WTC11 (cell line): ENCODE measurements around the gene ADAM17. TPM values are rescaled to one million over a fixed set of nuclear protein-coding genes. Genes with fewer than 3 reads are reported as not detected.

Experiments
- CREB1 ChIP-seq: sonication (generic); formaldehyde crosslinking; IDR thresholded peaks from 2 replicates; pipeline ENCODE4 v1.8.0; 2023; ENCODE audit warnings: mild to moderate bottlenecking, missing genetic modification reagents
- CREM ChIP-seq: sonication (generic); formaldehyde crosslinking; IDR thresholded peaks from 2 replicates; pipeline ENCODE4 v1.8.1; 2022; ENCODE audit warnings: mild to moderate bottlenecking, missing genetic modification reagents, moderate library complexity
- ETV6 ChIP-seq: sonication (generic); formaldehyde crosslinking; IDR thresholded peaks from 2 replicates; pipeline ENCODE4 v1.8.1; 2022; ENCODE audit warnings: mild to moderate bottlenecking, missing genetic modification reagents
- FOXK1 ChIP-seq: sonication (generic); formaldehyde crosslinking; IDR thresholded peaks from 2 replicates; pipeline ENCODE4 v1.8.0; 2022; ENCODE audit warnings: mild to moderate bottlenecking, moderate library complexity, missing genetic modification reagents
- FOXP1 ChIP-seq: sonication (generic); formaldehyde crosslinking; IDR thresholded peaks from 2 replicates; pipeline ENCODE4 v1.8.0; 2022; ENCODE audit warnings: missing genetic modification reagents, mild to moderate bottlenecking, moderate library complexity, borderline replicate concordance
- JUN ChIP-seq: sonication (generic); formaldehyde crosslinking; IDR thresholded peaks from 2 replicates; pipeline ENCODE4 v1.8.0; 2023; ENCODE audit warnings: mild to moderate bottlenecking, missing genetic modification reagents
- KAT7 ChIP-seq: sonication (generic); formaldehyde crosslinking; IDR thresholded peaks from 2 replicates; pipeline ENCODE4 v1.8.1; 2023; ENCODE audit warnings: missing genetic modification reagents, mild to moderate bottlenecking, borderline replicate concordance
- MXD4 ChIP-seq: fragments of 250-450 bp; sonication (Bioruptor Pico); IDR thresholded peaks from 2 replicates; pipeline ENCODE4 v1.8.0; 2021; ENCODE audit warnings: mild to moderate bottlenecking, moderate library complexity, borderline replicate concordance
- NFATC4 ChIP-seq: fragments of 250-450 bp; sonication (Bioruptor Pico); IDR thresholded peaks from 2 replicates; pipeline ENCODE4 v1.9.0; 2021; ENCODE audit warnings: mild to moderate bottlenecking
- NR1H2 ChIP-seq: sonication (generic); formaldehyde crosslinking; IDR thresholded peaks from 2 replicates; pipeline ENCODE4 v1.9.0; 2021; ENCODE audit warnings: mild to moderate bottlenecking, moderate library complexity, missing genetic modification reagents
- RORB ChIP-seq: fragments of 250-450 bp; sonication (Bioruptor Pico); IDR thresholded peaks from 2 replicates; pipeline ENCODE4 v1.9.0; 2021; ENCODE audit warnings: mild to moderate bottlenecking
- SMAD4 ChIP-seq: sonication (generic); formaldehyde crosslinking; IDR thresholded peaks from 2 replicates; pipeline ENCODE4 v1.8.0; 2022; ENCODE audit warnings: mild to moderate bottlenecking, missing genetic modification reagents
- TCF7 ChIP-seq: sonication (generic); formaldehyde crosslinking; IDR thresholded peaks from 2 replicates; pipeline ENCODE4 v1.8.0; 2022; ENCODE audit warnings: mild to moderate bottlenecking, low read depth, missing genetic modification reagents, moderate library complexity
- ZNF232 ChIP-seq: sonication (generic); formaldehyde crosslinking; IDR thresholded peaks from 2 replicates; pipeline ENCODE4 v1.8.0; 2022; ENCODE audit warnings: mild to moderate bottlenecking, missing genetic modification reagents
- total RNA-seq: library from RNA; stranded (reverse); gene quantifications from 3 replicates; pipeline ENCODE4 v1.2.3, GENCODE V29; 2021
- TF ChIP-seq, protein P1 (sequence below): sonication (generic); formaldehyde crosslinking; IDR thresholded peaks from 2 replicates; pipeline ENCODE4 v1.8.1; 2023; ENCODE audit warnings: mild to moderate bottlenecking, missing genetic modification reagents, moderate library complexity
- TF ChIP-seq, protein P2 (sequence below): sonication (generic); formaldehyde crosslinking; IDR thresholded peaks from 2 replicates; pipeline ENCODE4 v1.8.0; 2022; ENCODE audit warnings: mild to moderate bottlenecking, missing genetic modification reagents
- TF ChIP-seq, protein P3 (sequence below): fragments of 250-450 bp; sonication (Bioruptor Pico); IDR thresholded peaks from 2 replicates; pipeline ENCODE4 v1.9.0; 2021; ENCODE audit warnings: moderate library complexity, mild to moderate bottlenecking, inconsistent platforms, borderline replicate concordance
- TF ChIP-seq, protein P4 (sequence below): fragments of 250-450 bp; sonication (Bioruptor Pico); IDR thresholded peaks from 2 replicates; pipeline ENCODE4 v1.9.0; 2021; ENCODE audit warnings: mild to moderate bottlenecking, borderline replicate concordance
- TF ChIP-seq, protein P5 (sequence below): sonication (generic); formaldehyde crosslinking; IDR thresholded peaks from 2 replicates; pipeline ENCODE4 v1.8.1; 2023; ENCODE audit warnings: mild to moderate bottlenecking, missing genetic modification reagents
- TF ChIP-seq, protein P6 (sequence below): sonication (generic); formaldehyde crosslinking; IDR thresholded peaks from 2 replicates; pipeline ENCODE4 v1.8.1; 2023; ENCODE audit warnings: mild to moderate bottlenecking, missing genetic modification reagents, borderline replicate concordance
- TF ChIP-seq, protein P7 (sequence below): sonication (generic); formaldehyde crosslinking; IDR thresholded peaks from 2 replicates; pipeline ENCODE4 v1.8.1; 2023; ENCODE audit warnings: mild to moderate bottlenecking, moderate library complexity, missing genetic modification reagents
- TF ChIP-seq, protein P8 (sequence below): sonication (generic); formaldehyde crosslinking; IDR thresholded peaks from 2 replicates; pipeline ENCODE4 v1.8.0; 2023; ENCODE audit warnings: missing genetic modification reagents

The ADAM17 gene
- total RNA-seq, 1 experiment from 2014 or later, result 25.9 TPM

DNA sequence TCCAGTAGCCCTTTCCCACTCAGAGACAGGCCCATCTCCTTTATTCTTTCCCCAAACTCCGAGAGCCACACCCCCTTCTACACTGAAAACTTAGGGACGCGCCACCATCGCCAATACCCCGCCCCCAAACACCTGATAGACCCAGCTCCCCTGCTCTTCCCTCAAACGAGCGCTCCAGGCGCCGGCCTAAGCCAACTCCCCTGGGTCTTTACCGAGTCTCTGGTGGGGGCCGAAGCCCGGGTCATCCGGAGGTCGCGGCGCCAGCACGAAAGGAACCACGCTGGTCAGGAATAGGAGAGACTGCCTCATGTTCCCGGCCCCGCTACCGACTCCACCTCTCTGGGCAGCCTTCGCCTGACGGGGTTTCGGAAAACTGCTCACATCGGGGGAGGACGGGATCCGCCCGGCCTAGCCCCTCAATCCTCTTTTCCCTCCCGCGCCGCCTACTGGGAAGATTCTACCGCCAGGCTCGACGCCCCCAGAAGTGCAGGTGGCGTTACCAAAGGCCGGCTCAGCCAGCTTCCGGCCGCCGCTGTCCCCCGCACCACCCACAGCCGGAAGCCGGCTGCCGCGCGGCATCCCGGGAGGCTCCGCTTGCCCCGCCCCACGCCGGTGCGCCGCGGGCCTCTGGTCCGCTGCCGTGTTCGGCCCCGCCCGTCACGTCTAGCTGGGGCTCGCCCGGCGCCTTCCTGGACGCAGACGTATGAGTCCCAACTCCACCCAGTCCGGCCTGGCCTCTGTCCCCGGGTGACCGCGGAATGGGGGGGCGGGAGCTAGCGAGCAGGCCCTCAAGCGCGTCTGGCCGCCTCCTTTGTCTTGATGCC lies at the start of gene ADAM17 (continued):
- TF ChIP-seq FOXK1 (CRISPR knock-in tag), result peak; percentile 75
- TF ChIP-seq JUN (CRISPR knock-in tag), result no peak
- TF ChIP-seq, protein P1, sequence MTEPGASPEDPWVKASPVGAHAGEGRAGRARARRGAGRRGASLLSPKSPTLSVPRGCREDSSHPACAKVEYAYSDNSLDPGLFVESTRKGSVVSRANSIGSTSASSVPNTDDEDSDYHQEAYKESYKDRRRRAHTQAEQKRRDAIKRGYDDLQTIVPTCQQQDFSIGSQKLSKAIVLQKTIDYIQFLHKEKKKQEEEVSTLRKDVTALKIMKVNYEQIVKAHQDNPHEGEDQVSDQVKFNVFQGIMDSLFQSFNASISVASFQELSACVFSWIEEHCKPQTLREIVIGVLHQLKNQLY, result no peak
- TF ChIP-seq CREB1 (CRISPR knock-in tag), result no peak
- TF ChIP-seq, protein P2, sequence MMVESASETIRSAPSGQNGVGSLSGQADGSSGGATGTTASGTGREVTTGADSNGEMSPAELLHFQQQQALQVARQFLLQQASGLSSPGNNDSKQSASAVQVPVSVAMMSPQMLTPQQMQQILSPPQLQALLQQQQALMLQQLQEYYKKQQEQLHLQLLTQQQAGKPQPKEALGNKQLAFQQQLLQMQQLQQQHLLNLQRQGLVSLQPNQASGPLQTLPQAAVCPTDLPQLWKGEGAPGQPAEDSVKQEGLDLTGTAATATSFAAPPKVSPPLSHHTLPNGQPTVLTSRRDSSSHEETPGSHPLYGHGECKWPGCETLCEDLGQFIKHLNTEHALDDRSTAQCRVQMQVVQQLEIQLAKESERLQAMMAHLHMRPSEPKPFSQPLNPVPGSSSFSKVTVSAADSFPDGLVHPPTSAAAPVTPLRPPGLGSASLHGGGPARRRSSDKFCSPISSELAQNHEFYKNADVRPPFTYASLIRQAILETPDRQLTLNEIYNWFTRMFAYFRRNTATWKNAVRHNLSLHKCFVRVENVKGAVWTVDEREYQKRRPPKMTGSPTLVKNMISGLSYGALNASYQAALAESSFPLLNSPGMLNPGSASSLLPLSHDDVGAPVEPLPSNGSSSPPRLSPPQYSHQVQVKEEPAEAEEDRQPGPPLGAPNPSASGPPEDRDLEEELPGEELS (CRISPR knock-in tag), result peak; percentile 73
- no peak for TF ChIP-seq RORB (CRISPR knock-in tag)
- no peak for TF ChIP-seq MXD4
- peak; percentile 75; the same call in 1 of the 2 replicates for TF ChIP-seq CREM (CRISPR knock-in tag)
- TF ChIP-seq NR1H2 (CRISPR knock-in tag), result no peak
- TF ChIP-seq, protein P3, sequence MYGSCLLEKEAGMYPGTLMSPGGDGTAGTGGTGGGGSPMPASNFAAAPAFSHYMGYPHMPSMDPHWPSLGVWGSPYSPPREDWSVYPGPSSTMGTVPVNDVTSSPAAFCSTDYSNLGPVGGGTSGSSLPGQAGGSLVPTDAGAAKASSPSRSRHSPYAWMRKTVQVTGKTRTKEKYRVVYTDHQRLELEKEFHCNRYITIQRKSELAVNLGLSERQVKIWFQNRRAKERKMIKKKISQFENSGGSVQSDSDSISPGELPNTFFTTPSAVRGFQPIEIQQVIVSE (CRISPR knock-in tag), result no peak
- TF ChIP-seq, protein P4, sequence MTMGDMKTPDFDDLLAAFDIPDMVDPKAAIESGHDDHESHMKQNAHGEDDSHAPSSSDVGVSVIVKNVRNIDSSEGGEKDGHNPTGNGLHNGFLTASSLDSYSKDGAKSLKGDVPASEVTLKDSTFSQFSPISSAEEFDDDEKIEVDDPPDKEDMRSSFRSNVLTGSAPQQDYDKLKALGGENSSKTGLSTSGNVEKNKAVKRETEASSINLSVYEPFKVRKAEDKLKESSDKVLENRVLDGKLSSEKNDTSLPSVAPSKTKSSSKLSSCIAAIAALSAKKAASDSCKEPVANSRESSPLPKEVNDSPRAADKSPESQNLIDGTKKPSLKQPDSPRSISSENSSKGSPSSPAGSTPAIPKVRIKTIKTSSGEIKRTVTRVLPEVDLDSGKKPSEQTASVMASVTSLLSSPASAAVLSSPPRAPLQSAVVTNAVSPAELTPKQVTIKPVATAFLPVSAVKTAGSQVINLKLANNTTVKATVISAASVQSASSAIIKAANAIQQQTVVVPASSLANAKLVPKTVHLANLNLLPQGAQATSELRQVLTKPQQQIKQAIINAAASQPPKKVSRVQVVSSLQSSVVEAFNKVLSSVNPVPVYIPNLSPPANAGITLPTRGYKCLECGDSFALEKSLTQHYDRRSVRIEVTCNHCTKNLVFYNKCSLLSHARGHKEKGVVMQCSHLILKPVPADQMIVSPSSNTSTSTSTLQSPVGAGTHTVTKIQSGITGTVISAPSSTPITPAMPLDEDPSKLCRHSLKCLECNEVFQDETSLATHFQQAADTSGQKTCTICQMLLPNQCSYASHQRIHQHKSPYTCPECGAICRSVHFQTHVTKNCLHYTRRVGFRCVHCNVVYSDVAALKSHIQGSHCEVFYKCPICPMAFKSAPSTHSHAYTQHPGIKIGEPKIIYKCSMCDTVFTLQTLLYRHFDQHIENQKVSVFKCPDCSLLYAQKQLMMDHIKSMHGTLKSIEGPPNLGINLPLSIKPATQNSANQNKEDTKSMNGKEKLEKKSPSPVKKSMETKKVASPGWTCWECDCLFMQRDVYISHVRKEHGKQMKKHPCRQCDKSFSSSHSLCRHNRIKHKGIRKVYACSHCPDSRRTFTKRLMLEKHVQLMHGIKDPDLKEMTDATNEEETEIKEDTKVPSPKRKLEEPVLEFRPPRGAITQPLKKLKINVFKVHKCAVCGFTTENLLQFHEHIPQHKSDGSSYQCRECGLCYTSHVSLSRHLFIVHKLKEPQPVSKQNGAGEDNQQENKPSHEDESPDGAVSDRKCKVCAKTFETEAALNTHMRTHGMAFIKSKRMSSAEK (CRISPR knock-in tag), result no peak
- TF ChIP-seq, protein P5, sequence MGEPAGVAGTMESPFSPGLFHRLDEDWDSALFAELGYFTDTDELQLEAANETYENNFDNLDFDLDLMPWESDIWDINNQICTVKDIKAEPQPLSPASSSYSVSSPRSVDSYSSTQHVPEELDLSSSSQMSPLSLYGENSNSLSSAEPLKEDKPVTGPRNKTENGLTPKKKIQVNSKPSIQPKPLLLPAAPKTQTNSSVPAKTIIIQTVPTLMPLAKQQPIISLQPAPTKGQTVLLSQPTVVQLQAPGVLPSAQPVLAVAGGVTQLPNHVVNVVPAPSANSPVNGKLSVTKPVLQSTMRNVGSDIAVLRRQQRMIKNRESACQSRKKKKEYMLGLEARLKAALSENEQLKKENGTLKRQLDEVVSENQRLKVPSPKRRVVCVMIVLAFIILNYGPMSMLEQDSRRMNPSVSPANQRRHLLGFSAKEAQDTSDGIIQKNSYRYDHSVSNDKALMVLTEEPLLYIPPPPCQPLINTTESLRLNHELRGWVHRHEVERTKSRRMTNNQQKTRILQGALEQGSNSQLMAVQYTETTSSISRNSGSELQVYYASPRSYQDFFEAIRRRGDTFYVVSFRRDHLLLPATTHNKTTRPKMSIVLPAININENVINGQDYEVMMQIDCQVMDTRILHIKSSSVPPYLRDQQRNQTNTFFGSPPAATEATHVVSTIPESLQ (CRISPR knock-in tag), result no peak
- TF ChIP-seq KAT7 (CRISPR knock-in tag), result peak; percentile 86; the same call in 1 of the 2 replicates
- TF ChIP-seq FOXP1 (CRISPR knock-in tag), result peak; percentile 90
- TF ChIP-seq, protein P6, sequence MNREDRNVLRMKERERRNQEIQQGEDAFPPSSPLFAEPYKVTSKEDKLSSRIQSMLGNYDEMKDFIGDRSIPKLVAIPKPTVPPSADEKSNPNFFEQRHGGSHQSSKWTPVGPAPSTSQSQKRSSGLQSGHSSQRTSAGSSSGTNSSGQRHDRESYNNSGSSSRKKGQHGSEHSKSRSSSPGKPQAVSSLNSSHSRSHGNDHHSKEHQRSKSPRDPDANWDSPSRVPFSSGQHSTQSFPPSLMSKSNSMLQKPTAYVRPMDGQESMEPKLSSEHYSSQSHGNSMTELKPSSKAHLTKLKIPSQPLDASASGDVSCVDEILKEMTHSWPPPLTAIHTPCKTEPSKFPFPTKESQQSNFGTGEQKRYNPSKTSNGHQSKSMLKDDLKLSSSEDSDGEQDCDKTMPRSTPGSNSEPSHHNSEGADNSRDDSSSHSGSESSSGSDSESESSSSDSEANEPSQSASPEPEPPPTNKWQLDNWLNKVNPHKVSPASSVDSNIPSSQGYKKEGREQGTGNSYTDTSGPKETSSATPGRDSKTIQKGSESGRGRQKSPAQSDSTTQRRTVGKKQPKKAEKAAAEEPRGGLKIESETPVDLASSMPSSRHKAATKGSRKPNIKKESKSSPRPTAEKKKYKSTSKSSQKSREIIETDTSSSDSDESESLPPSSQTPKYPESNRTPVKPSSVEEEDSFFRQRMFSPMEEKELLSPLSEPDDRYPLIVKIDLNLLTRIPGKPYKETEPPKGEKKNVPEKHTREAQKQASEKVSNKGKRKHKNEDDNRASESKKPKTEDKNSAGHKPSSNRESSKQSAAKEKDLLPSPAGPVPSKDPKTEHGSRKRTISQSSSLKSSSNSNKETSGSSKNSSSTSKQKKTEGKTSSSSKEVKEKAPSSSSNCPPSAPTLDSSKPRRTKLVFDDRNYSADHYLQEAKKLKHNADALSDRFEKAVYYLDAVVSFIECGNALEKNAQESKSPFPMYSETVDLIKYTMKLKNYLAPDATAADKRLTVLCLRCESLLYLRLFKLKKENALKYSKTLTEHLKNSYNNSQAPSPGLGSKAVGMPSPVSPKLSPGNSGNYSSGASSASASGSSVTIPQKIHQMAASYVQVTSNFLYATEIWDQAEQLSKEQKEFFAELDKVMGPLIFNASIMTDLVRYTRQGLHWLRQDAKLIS, result no peak; the same call in 1 of the 2 replicates
- no peak for TF ChIP-seq SMAD4 (CRISPR knock-in tag)
- TF ChIP-seq ETV6 (CRISPR knock-in tag), result peak; percentile 87
- TF ChIP-seq, protein P7, sequence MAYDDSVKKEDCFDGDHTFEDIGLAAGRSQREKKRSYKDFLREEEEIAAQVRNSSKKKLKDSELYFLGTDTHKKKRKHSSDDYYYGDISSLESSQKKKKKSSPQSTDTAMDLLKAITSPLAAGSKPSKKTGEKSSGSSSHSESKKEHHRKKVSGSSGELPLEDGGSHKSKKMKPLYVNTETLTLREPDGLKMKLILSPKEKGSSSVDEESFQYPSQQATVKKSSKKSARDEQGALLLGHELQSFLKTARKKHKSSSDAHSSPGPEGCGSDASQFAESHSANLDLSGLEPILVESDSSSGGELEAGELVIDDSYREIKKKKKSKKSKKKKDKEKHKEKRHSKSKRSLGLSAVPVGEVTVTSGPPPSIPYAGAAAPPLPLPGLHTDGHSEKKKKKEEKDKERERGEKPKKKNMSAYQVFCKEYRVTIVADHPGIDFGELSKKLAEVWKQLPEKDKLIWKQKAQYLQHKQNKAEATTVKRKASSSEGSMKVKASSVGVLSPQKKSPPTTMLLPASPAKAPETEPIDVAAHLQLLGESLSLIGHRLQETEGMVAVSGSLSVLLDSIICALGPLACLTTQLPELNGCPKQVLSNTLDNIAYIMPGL (CRISPR knock-in tag), result peak; percentile 89
- no peak for TF ChIP-seq TCF7
- peak; percentile 75; the same call in 1 of the 2 replicates for TF ChIP-seq ZNF232 (CRISPR knock-in tag)
- TF ChIP-seq, protein P8, sequence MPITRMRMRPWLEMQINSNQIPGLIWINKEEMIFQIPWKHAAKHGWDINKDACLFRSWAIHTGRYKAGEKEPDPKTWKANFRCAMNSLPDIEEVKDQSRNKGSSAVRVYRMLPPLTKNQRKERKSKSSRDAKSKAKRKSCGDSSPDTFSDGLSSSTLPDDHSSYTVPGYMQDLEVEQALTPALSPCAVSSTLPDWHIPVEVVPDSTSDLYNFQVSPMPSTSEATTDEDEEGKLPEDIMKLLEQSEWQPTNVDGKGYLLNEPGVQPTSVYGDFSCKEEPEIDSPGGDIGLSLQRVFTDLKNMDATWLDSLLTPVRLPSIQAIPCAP, result peak; percentile 80; the same call in 1 of the 2 replicates
- TF ChIP-seq NFATC4 (CRISPR knock-in tag), result no peak
